ENCODE results near the gene SPINK6.

- TF ChIP-seq CTCF (IDR thresholded peaks at IDR 0.05), result no peak
- no peak for TF ChIP-seq POLR2A (IDR thresholded peaks at IDR 0.05)
Measured at GRCh38 chr5:148208226-148208625, 5.4 kb downstream of the SPINK6 start.

All from adrenal gland (tissue), 5 donors.